Ovary (tissue), 3 donors: ENCODE data around the gene CMIP.

Experiments
- CTCF ChIP-seq, 3 donors: fragments of 450-650 bp in 2 of 3; fragments of 200-600 bp in 1 of 3; IDR thresholded peaks; one replicate each; pipeline versions ENCODE4 v1.5.1 to v1.8.0; 2016 to 2022; ENCODE audit warnings: antibody characterized with exemption in 3 of 3, mild to moderate bottlenecking in 1 of 3
- EP300 ChIP-seq: sonication (generic); formaldehyde crosslinking; IDR thresholded peaks from one replicate; pipeline ENCODE4 v1.6.1; 2017; ENCODE audit warnings: antibody characterized with exemption
- donor health status: DM: no; HTN: no; CAD: no.

GRCh38 chr16:81539759-81540472 is 95.3 kb downstream of the CMIP start:
- TF ChIP-seq CTCF (IDR thresholded peaks at IDR 0.05) = no peak
- no peak for TF ChIP-seq EP300
